Measurements from ENCODE around the gene DCBLD1. TPM values are rescaled to one million over a fixed set of nuclear protein-coding genes. Genes with fewer than 3 reads are reported as not detected.
A peak's percentile ranks its signal among the peaks of the same experiment; 100 is the strongest.

The DCBLD1 gene
- total RNA-seq, 1 donor: 29.7 TPM

- H3K4me3 ChIP-seq (ENCODE audit: insufficient read depth, low read length): no peak overlapping the region
- no peak overlapping the region for H2AFZ ChIP-seq (ENCODE audit: low read length)
- no peak for DNase-seq (ENCODE audit: insufficient read length, low spot score, missing footprints)
- TF ChIP-seq, protein P1, sequence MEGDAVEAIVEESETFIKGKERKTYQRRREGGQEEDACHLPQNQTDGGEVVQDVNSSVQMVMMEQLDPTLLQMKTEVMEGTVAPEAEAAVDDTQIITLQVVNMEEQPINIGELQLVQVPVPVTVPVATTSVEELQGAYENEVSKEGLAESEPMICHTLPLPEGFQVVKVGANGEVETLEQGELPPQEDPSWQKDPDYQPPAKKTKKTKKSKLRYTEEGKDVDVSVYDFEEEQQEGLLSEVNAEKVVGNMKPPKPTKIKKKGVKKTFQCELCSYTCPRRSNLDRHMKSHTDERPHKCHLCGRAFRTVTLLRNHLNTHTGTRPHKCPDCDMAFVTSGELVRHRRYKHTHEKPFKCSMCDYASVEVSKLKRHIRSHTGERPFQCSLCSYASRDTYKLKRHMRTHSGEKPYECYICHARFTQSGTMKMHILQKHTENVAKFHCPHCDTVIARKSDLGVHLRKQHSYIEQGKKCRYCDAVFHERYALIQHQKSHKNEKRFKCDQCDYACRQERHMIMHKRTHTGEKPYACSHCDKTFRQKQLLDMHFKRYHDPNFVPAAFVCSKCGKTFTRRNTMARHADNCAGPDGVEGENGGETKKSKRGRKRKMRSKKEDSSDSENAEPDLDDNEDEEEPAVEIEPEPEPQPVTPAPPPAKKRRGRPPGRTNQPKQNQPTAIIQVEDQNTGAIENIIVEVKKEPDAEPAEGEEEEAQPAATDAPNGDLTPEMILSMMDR (IDR thresholded peaks at IDR 0.05; ENCODE audit: extremely low read depth, low read depth, low read length): no peak
- H3K36me3 ChIP-seq (ENCODE audit: insufficient read depth, low read length): peaks cover 93% of the 10 kb centered on the region
- H3K79me2 ChIP-seq (ENCODE audit: insufficient read depth, low read length): peaks cover 17% of the 10 kb centered on the region
- no peaks in the 10 kb centered on the region for H3K27me3 ChIP-seq (ENCODE audit: insufficient read depth, low read length)
- H3K27ac ChIP-seq (ENCODE audit: low read depth, low read length): no peak overlapping the region
- H3K9me3 ChIP-seq (ENCODE audit: low read depth, low read length): no peaks in the 10 kb centered on the region
- no peaks in the 10 kb centered on the region for H3K4me1 ChIP-seq (ENCODE audit: insufficient read depth, low read length)
- peaks cover 4% of the 10 kb centered on the region for H4K20me1 ChIP-seq (ENCODE audit: insufficient read depth, low read length)
- H3K4me2 ChIP-seq (ENCODE audit: insufficient read depth, low read length): no peak overlapping the region
These were observed 86.4 kb downstream of the DCBLD1 start for GRCh38 chr6:117568831-117569410.

DNA sequence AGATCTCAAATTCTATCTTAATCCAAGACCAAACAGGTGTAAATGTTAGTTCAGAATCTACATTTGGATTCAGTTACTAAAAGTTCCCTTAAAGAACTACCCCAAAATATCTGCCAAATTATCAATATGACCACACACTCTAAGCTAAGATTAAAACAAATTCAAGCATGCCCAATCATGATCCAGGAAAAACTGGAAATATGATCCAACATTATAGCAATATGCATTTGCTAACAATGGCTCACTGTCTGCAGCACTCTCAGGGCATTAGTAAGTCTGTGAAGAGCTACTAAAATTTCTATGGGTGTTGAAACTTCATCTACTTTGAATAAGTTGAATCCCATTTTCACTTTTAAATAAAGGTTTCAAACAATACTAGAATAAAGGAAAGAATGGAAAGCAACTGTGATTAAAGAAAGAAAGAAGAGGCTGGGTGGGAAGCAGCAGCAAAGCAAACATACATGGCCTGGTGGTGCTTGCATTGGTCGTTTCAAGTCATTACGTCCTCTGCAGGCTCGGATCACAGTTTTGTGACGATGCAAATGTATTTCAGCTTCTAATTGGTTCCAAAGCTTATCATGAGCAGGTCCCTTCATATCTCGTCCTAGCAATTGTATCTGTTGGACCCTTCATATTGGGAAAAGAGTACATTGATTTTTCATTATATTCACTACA, 90.7 kb downstream of the DCBLD1 start:
- H3K36me3 ChIP-seq (ENCODE audit: insufficient read depth, low read length): peaks cover 83% of the 10 kb centered on the region
- TF ChIP-seq, protein P1 (IDR thresholded peaks at IDR 0.05; ENCODE audit: extremely low read depth, low read depth, low read length): no peak

DNA sequence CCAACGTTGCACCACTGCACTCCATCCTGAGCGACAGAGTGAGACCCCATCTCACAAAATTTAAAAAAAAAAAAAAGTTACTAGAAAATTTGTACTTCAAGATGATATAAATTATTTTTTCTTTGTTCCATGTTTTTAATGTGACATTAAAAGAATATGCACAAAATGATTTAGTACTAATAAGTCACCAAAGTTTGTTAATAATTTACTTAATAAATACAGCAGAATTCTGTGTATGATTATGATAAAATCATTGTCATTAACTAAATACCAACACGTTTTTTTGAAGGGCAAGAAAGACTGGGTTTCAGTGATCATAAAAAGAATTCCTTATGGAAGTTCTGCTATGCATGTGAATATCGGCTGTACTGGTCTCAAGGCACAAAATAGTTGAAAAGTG, 91.7 kb downstream of the DCBLD1 start:
- Histone ChIP-seq H3K4me2 (ENCODE audit: insufficient read depth, low read length) (no peak overlapping the region), H3K79me2 (ENCODE audit: insufficient read depth, low read length) (peaks cover 37% of the 10 kb centered on the region), H4K20me1 (ENCODE audit: insufficient read depth, low read length) (peaks cover 5% of the 10 kb centered on the region), H3K4me3 (ENCODE audit: insufficient read depth, low read length) (no peak overlapping the region), H3K27me3 (ENCODE audit: insufficient read depth, low read length) (no peaks in the 10 kb centered on the region), H3K27ac (ENCODE audit: low read depth, low read length) (no peak overlapping the region), H3K9me3 (ENCODE audit: low read depth, low read length) (no peaks in the 10 kb centered on the region), H3K4me1 (ENCODE audit: insufficient read depth, low read length) (no peaks in the 10 kb centered on the region), H2AFZ (ENCODE audit: low read length) (no peak overlapping the region), H3K36me3 (ENCODE audit: insufficient read depth, low read length) (peaks cover 83% of the 10 kb centered on the region)
- DNase-seq (ENCODE audit: insufficient read length, low spot score, missing footprints): no peak
- TF ChIP-seq, protein P1 (IDR thresholded peaks at IDR 0.05; ENCODE audit: extremely low read depth, low read depth, low read length): no peak

More for the DNA sequence above, 90.7 kb downstream of the DCBLD1 start:
- no peaks in the 10 kb centered on the region for H3K4me1 ChIP-seq (ENCODE audit: insufficient read depth, low read length)
- H3K27ac ChIP-seq (ENCODE audit: low read depth, low read length): no peak overlapping the region
- H2AFZ ChIP-seq (ENCODE audit: low read length): no peak overlapping the region
- H3K4me3 ChIP-seq (ENCODE audit: insufficient read depth, low read length): no peak overlapping the region
- H3K79me2 ChIP-seq (ENCODE audit: insufficient read depth, low read length): peaks cover 31% of the 10 kb centered on the region
- no peak overlapping the region for H3K4me2 ChIP-seq (ENCODE audit: insufficient read depth, low read length)
- H3K27me3 ChIP-seq (ENCODE audit: insufficient read depth, low read length): no peaks in the 10 kb centered on the region
- no peaks in the 10 kb centered on the region for H3K9me3 ChIP-seq (ENCODE audit: low read depth, low read length)
- DNase-seq (ENCODE audit: insufficient read length, low spot score, missing footprints): no peak
- H4K20me1 ChIP-seq (ENCODE audit: insufficient read depth, low read length): peaks cover 4% of the 10 kb centered on the region

- H3K4me1 ChIP-seq (ENCODE audit: insufficient read depth, low read length): no peaks in the 10 kb centered on the region
- H4K20me1 ChIP-seq (ENCODE audit: insufficient read depth, low read length): peaks cover 55% of the 10 kb centered on the region
- TF ChIP-seq, protein P1 (IDR thresholded peaks at IDR 0.05; ENCODE audit: extremely low read depth, low read depth, low read length): no peak
- H3K4me2 ChIP-seq (ENCODE audit: insufficient read depth, low read length): no peak overlapping the region
- no peak overlapping the region for H3K4me3 ChIP-seq (ENCODE audit: insufficient read depth, low read length)
- H3K27me3 ChIP-seq (ENCODE audit: insufficient read depth, low read length): no peaks in the 10 kb centered on the region
- H2AFZ ChIP-seq (ENCODE audit: low read length): no peak overlapping the region
- no peaks in the 10 kb centered on the region for H3K9me3 ChIP-seq (ENCODE audit: low read depth, low read length)
- peaks cover 91% of the 10 kb centered on the region for H3K79me2 ChIP-seq (ENCODE audit: insufficient read depth, low read length)
- peaks cover 37% of the 10 kb centered on the region for H3K36me3 ChIP-seq (ENCODE audit: insufficient read depth, low read length)
- peak; percentile 19 for DNase-seq (ENCODE audit: insufficient read length, low spot score, missing footprints)
- H3K27ac ChIP-seq (ENCODE audit: low read depth, low read length): no peak overlapping the region
These were observed 103.2 kb downstream of the DCBLD1 start for GRCh38 chr6:117585647-117586046.

Measured in osteoblast (primary cell).